Measurements from ENCODE around the gene CRABP1.

CRABP1 gene

DNA sequence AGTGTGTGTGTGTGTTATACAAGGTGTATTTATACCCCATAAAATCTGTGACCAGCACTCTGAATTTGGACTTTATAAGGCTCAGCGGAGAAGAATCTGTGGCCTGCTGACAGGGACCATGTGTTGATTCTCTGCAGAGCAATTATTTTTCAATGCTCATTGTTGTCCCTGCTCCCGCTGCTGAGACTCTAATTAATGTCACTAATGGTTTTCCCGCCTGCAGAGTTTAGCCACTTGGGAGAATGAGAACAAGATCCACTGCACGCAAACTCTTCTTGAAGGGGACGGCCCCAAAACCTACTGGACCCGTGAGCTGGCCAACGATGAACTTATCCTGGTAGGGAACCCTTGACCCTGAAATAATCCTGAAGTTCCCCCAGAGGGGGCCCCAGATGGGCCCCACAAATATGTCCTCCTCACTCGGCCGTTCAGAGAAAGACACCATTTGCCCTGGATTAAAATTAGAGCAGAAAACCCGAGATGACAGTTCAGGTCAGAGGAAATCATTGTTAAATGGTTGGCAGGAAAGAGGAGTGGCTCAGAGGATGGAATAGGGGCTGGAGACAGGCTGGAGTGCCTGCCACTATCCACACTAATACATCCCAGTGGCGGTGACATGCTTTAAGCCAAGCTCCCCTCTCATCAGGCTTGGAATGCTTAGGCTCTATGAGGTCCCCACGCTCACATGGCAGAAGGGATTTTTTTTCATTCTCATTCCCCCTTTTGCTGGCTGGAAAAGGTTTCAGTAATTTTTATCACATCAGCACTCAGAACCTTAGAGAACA, 3.3 kb downstream of the CRABP1 start:
- H3K4me1 ChIP-seq (ENCODE audit: low read length), result no peaks in the 10 kb centered on the region
- H3K9ac ChIP-seq (ENCODE audit: low read length), result no peak overlapping the region
- no peaks in the 10 kb centered on the region for H3K36me3 ChIP-seq (replicated peaks; ENCODE audit: insufficient read depth, low read length)
- H4K20me1 ChIP-seq (ENCODE audit: insufficient read depth, low read length), result no peaks in the 10 kb centered on the region
- TF ChIP-seq EZH2phosphoT487 (IDR thresholded peaks at IDR 0.05; ENCODE audit: low read length) (no peak), EZH2 (optimal IDR thresholded peaks at IDR 0.05; ENCODE audit: low read depth, low read length) (no peak)
- TF ChIP-seq, protein P1, sequence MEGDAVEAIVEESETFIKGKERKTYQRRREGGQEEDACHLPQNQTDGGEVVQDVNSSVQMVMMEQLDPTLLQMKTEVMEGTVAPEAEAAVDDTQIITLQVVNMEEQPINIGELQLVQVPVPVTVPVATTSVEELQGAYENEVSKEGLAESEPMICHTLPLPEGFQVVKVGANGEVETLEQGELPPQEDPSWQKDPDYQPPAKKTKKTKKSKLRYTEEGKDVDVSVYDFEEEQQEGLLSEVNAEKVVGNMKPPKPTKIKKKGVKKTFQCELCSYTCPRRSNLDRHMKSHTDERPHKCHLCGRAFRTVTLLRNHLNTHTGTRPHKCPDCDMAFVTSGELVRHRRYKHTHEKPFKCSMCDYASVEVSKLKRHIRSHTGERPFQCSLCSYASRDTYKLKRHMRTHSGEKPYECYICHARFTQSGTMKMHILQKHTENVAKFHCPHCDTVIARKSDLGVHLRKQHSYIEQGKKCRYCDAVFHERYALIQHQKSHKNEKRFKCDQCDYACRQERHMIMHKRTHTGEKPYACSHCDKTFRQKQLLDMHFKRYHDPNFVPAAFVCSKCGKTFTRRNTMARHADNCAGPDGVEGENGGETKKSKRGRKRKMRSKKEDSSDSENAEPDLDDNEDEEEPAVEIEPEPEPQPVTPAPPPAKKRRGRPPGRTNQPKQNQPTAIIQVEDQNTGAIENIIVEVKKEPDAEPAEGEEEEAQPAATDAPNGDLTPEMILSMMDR (IDR thresholded peaks at IDR 0.05; ENCODE audit: low read length), result no peak
- no peak overlapping the region for H3K27ac ChIP-seq (ENCODE audit: low read length)
- H3K9me2 ChIP-seq (replicated peaks; ENCODE audit: insufficient read depth, low read length), result no peaks in the 10 kb centered on the region
- H3F3A ChIP-seq (ENCODE audit: insufficient read depth, low read length), result no peaks in the 10 kb centered on the region
- no peak overlapping the region for H3K4me2 ChIP-seq (ENCODE audit: low read depth, low read length)
- peaks cover 47% of the 10 kb centered on the region for H3K27me3 ChIP-seq (replicated peaks; ENCODE audit: insufficient read depth, low read length)
- H2AFZ ChIP-seq (ENCODE audit: low read length), result no peak overlapping the region
- H3K79me2 ChIP-seq (ENCODE audit: low read length), result no peaks in the 10 kb centered on the region
- H3K4me3 ChIP-seq (ENCODE audit: low read length), result no peak overlapping the region
- no peaks in the 10 kb centered on the region for H3K9me3 ChIP-seq (replicated peaks; ENCODE audit: insufficient read depth, low read length)
- no peak for DNase-seq

DNA sequence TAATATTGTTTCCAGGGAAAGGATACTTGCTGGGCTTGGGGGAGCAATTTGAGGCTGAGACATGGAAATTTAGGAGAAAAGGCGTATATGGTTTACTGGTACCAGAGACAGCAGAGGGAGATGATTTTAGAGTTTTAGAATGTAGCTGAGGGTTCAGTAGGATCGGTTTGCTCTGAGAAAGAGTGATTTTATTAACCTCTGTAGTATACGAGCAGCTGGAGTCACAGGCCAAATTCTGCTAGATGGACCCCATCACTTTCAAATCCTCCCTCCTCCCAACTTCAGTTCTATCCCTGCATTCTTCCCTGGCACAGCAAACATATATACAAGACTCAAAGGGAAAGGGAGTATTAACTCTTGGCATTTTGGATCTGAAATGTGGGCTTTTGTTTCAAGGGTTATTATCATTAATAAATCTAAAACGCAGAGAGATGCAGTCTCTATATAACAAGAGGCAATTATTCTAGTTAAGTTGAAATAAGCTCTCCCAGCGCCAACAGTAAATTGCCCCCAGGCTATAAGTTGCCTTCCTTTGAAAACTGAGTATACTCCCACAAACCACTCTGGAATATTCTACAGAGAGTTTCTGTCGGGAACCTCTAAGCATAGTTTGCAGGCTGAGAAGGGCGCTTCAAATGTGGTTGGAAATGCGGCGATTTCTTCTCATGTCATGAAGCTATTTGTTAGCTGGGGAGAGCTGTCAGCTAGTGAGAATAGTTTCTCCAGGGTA, 5.4 kb downstream of the CRABP1 start:
- Histone ChIP-seq H3K4me3 (ENCODE audit: low read length) (no peak overlapping the region), H3F3A (ENCODE audit: insufficient read depth, low read length) (no peaks in the 10 kb centered on the region), H3K27ac (ENCODE audit: low read length) (no peak overlapping the region), H3K36me3 (replicated peaks; ENCODE audit: insufficient read depth, low read length) (no peaks in the 10 kb centered on the region), H3K9me3 (replicated peaks; ENCODE audit: insufficient read depth, low read length) (no peaks in the 10 kb centered on the region), H3K9ac (ENCODE audit: low read length) (no peak overlapping the region), H3K4me2 (ENCODE audit: low read depth, low read length) (no peak overlapping the region), H3K4me1 (ENCODE audit: low read length) (no peaks in the 10 kb centered on the region), H4K20me1 (ENCODE audit: insufficient read depth, low read length) (no peaks in the 10 kb centered on the region), H3K79me2 (ENCODE audit: low read length) (no peaks in the 10 kb centered on the region), H3K9me2 (replicated peaks; ENCODE audit: insufficient read depth, low read length) (no peaks in the 10 kb centered on the region), H3K27me3 (replicated peaks; ENCODE audit: insufficient read depth, low read length) (peaks cover 28% of the 10 kb centered on the region), H2AFZ (ENCODE audit: low read length) (no peak overlapping the region)
- no peak for DNase-seq
- TF ChIP-seq EZH2 (optimal IDR thresholded peaks at IDR 0.05; ENCODE audit: low read depth, low read length), result no peak
- no peak for TF ChIP-seq EZH2phosphoT487 (IDR thresholded peaks at IDR 0.05; ENCODE audit: low read length)

- Histone ChIP-seq H3K9ac (ENCODE audit: low read length) (no peak overlapping the region), H3K4me2 (ENCODE audit: low read depth, low read length) (no peak overlapping the region), H3K36me3 (replicated peaks; ENCODE audit: insufficient read depth, low read length) (no peaks in the 10 kb centered on the region), H3K9me2 (replicated peaks; ENCODE audit: insufficient read depth, low read length) (no peaks in the 10 kb centered on the region), H3K4me1 (ENCODE audit: low read length) (no peaks in the 10 kb centered on the region), H3K27me3 (replicated peaks; ENCODE audit: insufficient read depth, low read length) (peaks cover 9% of the 10 kb centered on the region), H4K20me1 (ENCODE audit: insufficient read depth, low read length) (no peaks in the 10 kb centered on the region), H3F3A (ENCODE audit: insufficient read depth, low read length) (no peaks in the 10 kb centered on the region), H3K9me3 (replicated peaks; ENCODE audit: insufficient read depth, low read length) (no peaks in the 10 kb centered on the region), H3K4me3 (ENCODE audit: low read length) (no peak overlapping the region), H2AFZ (ENCODE audit: low read length) (no peak overlapping the region), H3K79me2 (ENCODE audit: low read length) (no peaks in the 10 kb centered on the region), H3K27ac (ENCODE audit: low read length) (no peak overlapping the region)
- DNase-seq, result no peak
- no peak for TF ChIP-seq EZH2 (optimal IDR thresholded peaks at IDR 0.05; ENCODE audit: low read depth, low read length)
- TF ChIP-seq, protein P1 (IDR thresholded peaks at IDR 0.05; ENCODE audit: low read length), result no peak
- TF ChIP-seq EZH2phosphoT487 (IDR thresholded peaks at IDR 0.05; ENCODE audit: low read length), result no peak
These were observed 7.7 kb downstream of the CRABP1 start for GRCh38 chr15:78347586-78348543.
